Measurements from ENCODE around the gene TBC1D14.

TBC1D14 gene

DNA sequence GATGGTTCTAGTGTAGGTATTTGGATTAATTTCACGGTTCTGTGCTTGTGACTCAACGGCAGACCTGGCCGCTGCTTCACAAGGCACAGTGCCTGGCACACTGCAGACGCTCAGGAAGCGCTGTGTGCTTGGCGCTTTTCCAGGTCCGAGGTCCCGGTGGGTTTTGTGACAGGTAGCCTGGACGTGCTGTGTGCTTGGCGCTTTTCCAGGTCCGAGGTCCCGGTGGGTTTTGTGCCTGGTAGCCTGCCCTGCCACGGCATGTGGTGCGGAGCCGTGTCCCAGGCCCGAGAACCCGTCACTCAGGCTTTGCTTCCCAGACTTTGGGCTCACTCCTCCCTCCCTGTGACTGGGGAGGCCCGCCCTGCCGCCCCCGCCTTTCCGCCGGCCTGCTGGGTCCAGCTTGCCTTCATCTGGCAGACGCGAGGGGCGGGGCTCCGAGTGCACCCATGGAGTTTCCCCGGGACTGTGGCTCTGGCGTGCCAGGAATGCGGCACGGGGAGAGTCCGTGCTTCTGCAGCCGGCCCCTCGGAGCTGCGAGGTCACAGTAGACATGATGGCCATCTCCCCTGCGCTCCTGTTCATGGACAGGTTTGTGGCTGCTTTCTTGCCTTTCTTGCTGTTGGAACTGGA is 44.2 kb downstream of the TBC1D14 start:
- no peak for DNase-seq (ENCODE audit: low read depth)

DNA sequence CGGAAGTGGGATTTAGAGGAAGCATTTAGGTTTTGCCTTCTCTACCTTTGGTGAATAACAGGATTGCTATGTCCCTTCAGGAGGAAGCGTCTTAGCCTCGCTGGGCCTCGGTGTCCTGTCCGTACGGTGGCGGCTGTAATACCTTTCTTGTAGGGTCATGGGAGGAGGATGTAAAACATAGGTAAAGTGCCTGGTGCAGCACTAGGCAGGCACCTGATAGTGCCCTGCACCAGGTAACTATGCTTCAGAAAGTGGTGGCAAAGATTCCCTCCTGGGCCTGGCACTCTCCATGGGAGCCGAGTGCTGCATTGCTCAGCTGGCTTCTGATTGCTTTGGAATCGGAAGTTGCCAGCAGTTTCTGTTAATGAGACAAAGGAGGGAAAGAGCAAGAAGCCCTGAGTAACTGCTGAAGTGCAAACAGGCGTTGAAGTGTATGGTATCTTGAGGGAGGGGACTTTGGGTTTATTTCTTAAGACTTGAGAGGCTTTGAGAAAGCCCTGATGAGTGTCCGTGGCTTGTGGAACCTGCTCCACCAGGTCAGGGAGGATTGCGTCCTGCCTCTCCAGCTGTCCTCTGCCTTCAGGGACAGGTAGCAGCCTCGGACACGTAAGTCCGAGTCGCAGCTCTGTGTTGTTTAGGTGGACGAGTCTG is 45.8 kb downstream of the TBC1D14 start:
- DNase-seq (ENCODE audit: low read depth): no peak

DNA sequence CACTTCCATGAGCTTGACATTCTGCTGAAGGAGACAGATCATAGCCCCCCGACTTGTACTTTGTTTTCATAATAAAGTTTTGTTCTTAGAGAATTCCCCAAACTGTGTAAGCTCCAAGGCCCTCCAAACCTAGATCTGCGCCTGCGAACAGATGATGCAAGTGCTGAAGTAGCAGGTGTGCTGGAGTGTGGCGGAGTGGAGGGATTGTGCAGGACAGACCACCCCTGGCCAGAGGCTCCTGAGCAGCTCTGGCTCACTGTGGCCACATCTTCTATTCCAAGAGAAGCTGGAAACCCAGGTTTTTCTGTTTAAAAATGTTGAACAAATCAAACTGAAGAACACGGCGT is 46.4 kb downstream of the TBC1D14 start:
- DNase-seq (ENCODE audit: low read depth): no peak

DNA sequence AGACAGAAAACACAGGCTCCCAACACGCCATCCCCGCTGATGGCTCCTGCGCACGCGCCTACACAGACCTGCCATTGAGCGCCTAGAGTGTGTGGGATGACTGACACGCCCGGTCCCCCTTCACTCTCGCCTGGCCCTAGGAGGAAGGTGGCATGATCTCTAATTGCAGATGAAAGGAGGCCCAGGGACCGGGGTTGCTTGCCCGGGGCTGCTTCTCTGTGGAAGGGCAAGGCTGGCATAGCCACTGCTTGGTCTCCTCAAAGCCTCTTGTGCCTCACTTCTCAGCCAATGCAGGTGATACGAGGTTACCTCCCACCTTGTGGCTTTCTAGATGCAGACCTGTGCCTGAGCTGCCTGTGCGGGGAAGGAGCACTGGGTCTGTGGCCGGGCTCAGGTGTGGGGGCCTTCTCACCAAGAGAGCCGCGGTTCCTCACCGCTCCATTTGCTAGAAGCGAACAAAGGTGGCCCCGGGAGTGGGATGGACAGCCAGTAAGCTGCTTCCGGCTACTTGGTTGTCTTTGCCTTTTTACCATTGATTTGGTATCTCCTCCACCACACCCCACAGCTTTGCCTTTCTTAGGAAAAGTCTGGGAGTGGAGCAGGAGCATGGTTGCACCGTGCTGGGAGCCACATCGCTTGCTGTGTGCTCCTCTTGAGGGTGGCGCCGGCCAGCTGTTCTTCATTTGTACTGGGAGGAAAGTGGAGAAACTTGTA is 47.0 kb downstream of the TBC1D14 start:
- DNase-seq (ENCODE audit: low read depth): no peak

DNA sequence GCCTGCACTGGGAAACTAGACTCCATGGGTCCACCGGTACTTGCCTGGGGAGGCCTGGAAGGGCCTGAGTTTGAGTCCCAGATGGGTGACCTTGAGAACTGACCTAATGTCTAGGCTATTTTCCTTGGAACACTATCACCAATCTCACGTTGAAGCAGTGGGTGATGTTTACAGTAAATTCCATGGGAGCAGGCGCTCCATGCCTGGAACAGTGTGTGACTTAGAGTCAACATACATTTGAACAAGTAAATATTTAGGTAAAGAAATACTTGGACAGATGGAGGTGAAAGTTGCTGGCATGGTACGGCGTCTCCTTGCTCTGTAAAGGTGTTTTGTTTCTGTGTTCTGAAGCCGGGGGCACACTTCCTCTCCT is 47.5 kb downstream of the TBC1D14 start:
- DNase-seq (ENCODE audit: low read depth): no peak

DNA sequence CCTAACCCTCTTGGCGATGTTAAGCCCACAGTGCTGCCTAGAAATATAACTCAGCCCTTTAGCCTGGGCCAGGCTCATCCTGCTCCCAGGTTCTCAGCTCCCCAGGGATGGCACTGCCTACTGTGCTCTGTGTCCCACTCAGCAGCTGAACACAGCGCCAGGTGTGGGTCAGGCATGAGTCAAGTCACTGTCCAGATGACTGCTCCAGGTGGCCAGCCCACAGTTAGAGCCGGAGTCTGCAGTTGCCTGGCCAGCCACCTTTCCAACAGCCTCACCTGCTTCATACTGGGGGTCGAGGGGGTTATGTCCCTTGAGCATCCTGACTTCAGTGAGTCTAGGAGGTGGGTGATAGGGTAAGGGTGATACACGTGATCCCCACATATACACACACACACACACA is 48.4 kb downstream of the TBC1D14 start:
- no peak for DNase-seq (ENCODE audit: low read depth)

DNA sequence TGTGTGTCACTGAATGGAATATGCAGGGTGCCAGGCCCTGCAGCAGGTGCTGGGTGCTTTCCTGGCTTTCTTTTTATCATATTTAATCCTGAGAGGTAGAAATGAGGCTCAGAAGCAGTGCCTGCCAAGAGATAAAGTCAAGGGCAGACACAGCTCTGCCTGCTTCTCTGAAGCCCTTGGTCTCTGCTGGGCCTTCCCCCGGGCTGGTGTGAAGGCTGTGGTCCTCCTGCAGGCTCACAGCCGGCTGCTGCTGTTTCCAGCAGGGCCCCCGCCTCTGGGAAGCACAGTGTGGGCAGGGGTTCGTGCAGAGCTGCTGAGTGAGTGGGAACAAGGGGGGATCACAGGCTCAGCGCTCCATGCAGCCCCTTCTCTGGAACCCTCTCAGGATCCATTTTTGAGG is 49.6 kb downstream of the TBC1D14 start:
- DNase-seq (ENCODE audit: low read depth): no peak

DNA sequence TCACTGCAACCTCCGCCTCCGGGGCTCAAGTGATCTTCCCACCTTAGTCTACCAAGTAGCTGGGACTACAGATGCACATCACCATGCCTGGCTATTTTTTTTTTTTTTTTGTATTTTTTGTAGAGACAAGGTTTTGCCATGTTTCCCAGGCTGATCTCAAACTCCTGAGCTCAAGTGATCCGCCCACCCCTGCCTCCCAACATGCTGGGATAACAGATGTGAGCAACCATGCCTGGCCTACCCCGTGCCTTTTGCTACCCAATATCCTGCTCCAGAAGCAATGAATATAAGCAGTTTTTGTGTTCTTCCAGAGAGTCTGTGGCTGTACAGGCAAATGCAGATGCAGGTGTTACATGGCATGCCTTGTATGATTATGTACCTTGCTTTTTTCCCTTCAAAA is 50.5 kb downstream of the TBC1D14 start:
- DNase-seq (ENCODE audit: low read depth): no peak

DNA sequence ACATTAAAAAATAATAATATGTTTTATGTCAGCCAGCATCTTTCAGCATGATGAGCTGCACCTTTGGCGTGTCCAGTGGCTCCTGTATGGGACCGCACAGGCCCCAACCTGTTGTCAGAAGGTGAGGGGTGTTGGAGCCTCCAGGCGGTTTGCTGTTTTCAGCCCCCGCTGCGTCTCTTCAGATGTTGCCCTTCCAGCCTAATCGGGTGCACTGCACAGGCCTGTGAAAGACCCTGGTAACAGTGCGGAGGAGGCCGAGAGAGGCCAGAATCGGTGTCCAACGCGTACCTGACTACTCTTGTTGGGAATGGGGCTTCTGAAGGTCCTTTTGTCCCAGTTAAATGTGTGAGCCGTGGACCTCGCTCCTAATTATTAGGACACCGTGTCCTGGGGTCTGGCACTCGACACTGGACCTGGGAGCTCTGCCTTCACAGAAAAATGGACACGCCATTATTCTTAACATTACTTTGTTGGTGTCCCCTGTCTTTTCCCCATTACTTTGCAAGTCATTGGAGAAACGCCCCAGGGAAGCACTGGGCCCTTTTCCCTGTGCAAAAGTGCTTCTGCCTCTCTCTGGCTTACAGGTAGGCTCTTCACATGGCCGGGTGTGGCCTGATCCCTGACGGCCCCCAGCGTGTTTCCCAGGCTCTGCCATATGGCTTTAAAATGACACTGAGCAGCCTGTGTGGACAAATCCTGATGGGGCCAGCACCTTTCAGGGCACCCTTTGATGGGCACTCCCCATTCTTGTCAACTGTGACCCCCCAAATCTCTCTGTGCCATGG is 51.2 kb downstream of the TBC1D14 start:
- DNase-seq (ENCODE audit: low read depth): no peak

DNA sequence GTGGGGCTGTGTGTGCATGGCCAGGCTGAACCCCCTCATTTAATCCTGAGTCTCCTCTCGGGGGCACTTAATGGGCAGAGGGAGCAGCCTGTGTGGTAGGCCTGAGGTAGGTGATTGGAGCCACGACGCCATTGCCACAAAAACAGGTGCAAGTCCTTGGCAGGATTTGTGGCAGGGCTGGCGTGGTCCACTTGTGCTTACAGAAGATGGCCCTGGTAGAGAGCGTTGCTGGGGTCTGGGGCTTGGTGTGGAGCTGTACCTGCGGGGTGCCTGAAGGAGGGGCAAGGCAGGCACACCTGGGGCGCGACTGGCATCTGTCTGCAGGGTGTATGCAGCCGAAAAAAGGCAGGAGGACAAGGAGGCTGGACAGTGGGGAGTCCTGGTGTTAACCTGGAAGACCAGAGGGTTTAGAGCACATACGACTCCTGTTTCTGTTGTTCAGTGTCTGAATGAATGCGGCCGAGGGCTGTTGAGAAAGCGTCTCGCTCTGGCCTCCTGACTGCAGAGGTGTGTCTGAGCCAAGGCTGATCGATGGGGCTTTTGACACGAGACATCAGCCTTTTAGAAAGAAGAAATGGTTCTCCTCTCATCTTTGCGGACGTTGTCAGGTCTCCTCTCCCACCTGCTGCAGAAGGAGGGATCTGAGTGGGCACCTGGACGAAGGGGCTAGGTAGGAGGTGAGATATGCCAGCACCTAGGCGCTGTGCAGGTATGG is 52.0 kb downstream of the TBC1D14 start:
- no peak for DNase-seq (ENCODE audit: low read depth)

DNA sequence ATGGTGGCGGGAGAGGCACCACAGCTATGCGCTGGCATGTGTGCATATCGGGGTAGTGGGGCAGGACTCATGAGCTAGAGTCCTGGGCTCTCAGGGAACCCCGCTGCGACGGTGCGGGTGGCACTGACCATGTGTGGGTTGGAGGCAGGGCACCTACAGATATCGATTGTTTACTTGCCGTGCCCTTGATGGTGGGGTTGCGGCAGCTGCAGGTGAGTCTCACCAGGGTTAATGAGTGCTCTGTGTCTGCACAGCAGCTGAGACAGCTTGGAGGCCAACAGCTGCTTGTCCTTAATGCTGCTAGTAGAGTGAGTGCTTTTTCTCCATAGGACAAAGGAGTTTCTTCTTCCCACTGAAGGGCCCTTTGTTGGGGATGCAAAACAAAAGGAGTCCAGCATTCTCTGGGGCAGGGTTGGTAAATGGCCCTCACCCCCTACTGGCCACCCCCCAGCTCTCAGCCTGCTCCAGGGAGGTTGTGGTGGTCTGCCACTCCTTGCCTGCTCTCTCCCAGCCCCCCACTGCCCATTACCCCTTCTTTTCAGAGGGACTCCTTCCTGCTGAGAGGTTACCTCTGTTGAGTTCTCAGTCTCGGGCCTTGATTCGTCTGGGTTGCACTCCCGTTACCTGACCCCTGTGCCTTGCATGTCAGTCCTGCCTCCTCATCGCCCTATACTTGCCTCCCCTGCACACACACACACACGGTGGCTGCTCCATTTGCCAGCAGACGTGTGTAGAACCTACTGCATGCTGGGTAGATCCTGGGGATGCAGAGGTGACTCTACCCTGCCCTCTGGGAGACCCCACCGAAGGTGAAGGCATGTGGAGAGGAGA is 52.8 kb downstream of the TBC1D14 start:
- DNase-seq (ENCODE audit: low read depth): no peak

DNA sequence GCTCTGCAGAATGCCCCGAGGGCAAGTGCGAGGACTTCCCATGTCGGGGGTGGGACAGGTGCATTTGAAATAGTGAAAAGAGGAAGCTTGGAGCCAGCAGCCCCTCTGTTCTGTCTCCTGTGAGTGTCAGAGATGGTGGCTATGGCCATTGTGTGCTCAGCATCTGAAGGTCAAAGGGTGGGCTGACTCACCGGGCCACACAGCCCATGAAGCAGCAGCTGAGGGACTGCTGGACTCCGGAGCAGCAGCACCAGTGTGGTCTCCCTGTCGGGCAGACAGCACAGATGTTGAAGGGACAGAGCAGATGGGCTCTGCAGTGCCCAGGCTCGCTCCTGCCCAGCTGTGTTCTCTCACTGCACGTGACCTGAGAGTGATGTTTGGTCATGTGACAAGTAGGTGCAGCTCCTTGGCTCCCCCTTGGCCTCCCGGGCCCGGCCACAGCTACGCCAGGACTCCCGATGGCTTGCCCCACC is 53.5 kb downstream of the TBC1D14 start:
- no peak for DNase-seq (ENCODE audit: low read depth)

DNA sequence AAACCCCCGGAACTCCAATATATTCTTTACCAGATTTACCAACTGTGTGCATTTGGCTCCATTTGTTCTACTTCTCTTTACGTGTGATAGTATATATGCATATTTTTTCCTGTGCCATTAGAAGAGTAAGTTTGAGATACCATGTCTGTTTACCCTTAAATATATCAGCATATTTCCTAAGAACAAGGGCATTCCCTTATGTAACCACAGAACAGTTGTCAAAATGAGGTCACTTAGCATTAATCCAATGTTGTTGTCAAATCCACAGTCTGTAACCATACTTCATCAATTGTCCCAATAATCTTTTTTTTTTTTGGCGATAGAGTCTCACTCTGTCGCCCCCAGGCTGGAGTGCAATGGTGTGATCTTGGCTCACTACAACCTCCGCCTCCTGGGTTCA is 55.2 kb downstream of the TBC1D14 start:
- no peak for DNase-seq (ENCODE audit: low read depth)

DNA sequence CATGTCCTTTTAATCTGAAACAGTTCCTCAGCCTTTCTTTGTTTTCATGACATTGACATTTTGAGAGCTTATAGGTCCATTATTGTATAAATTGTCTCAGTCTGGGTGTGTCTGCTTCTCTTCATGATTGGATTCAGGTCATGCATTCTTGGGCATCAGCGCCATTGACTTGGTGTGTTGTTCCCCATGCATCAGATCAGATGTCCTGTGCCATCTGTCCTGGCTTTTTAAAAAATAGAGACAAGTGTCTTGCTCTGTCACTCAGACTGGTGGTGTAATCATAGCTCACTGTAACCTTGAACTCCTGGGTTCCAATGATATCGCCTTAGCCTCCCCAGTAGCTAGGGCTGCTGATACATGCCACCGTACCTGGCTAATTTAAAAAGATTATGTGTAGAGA is 55.7 kb downstream of the TBC1D14 start:
- no peak for DNase-seq (ENCODE audit: low read depth)

DNA sequence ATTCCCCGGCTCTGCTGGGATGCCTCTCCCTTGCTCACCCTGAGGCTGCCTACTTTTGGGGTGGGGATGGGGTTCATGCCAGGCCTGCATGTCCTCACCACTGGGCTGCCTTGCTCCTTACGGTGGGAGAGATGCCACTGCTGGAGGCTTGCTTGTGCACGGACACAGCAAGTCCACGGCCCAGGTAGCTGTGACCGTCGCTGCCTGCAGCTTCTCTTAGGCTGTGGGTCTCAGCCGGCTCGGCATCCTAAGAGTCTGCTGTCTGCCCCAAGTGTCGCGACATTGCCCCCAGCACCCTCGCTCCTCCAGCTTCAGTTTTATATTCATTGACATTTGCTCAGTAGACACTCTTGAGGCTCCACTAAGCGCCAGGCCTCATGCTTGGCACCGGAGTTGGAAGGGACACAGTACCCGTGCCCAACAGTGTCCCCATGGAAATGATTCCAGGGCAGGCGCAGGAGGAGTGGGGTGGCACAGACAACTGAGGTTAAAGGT is 58.3 kb downstream of the TBC1D14 start:
- DNase-seq (ENCODE audit: low read depth): no peak

DNA sequence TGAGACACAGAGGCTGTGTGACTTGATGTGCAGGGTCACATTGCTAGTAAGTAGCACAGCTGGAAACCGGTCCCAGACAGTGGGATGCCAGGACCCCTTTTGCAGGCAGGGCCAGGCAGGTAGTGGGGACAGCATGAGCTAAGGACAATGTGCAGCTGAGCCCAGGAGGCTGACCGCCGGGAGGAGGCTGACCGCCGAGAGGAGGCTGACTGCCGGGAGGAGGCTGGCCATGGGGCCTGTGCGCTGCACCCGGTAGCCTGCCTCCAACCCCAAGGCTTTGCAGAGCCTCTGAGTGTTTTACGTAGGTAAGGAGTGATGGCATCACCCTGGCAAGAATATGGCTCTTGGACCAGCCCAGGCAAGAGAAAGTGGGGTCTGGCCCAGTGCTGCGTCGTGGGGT is 58.9 kb downstream of the TBC1D14 start:
- no peak for DNase-seq (ENCODE audit: low read depth)

DNA sequence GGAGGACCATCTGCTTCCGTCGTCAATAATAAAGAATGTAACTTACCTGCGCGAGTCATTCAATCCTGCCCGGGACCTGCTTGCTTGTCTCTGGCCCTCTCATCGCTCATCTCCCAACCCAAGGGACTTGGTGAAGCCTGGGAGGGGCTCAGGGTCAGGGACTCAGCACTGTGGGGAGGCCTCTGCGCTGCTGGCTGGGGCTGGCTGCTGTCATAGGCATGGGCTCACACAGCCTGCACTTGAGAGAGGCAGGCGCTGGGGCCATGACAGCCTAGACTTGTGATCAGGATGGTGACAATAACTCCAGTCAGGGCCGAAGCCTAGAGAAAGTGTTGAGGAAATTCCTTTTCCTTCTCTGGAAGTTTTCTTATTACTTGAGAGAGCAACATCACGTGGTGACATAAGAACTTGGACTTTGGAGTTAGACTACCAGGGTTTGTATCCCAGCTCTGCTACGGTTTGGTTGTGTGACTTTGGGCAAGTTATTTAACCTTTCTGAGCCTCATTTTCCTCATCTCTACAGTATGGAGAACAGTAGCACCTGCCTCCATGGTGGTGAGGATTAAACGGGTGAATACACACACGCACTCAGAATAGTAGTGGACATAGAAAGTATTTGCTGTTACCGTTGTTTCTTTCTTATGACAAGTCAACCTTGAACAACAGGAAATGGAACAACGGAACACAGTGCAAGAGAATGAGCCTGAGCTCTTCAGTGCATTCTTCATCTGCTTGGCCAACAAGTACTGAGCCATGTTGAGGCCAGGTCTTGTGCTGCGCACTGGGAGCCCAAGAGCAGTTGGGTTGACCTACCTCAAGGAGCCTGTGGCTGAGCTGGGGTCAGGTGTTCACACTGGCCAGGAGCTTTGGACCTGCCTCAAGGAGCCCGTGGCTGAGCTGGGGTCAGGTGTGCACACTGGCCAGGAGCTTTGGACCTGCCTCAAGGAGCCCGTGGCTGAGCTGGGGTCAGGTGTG is 60.5 kb downstream of the TBC1D14 start:
- DNase-seq (ENCODE audit: low read depth): no peak

DNA sequence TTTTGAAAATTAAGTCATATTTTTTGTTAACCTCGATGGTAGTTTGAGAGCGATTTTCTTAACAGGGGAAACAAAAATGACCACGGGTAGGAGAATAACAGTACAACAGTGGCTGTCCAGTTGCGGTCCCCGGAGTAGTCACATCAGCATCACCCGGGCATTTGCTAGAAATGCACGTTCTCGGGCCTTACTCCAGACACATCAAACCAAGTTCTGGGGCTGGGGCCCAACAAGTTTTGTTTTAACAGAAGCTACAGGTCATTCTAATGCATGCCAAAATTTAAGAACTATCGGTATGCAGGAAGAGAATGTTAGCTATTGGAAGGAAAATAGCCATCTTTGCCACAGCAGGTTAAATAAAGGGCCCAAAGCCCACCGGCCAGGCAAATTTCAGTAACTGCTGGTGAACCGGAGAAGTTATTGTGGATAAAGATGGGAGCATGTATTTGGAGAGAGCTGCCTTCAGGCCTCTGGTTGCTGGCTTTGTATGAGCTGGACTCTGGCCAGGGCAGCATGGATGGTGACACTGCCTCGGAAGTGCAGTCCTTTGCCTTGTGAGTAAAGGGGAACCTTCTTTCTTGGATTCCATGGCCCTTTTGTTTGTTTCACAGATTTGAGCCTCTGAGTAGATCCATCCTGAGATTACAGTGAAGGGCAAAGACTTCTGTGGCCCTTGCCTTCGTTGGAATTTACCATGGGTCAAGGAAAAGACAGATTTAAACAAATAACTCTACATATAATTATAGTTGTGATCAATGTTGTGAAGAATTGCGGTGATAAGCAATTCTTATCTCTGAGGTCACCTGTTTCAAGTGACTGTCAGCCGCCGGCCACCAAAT is 62.1 kb downstream of the TBC1D14 start:
- no peak for DNase-seq (ENCODE audit: low read depth)

DNA sequence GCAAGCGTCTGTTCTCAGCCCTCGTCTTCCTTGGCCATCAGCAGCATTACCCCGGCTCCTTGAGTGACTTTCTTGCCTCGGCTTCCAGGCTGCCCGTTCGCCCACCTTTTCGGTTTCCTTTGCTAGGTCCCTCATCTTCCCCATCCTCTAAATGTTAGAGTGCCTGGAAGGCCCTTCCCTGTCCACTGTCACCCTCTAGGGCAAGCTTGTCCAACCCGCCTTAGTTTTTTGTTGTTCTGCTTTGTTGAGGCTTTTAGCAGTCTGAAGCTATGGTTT is 62.7 kb downstream of the TBC1D14 start:
- no peak for DNase-seq (ENCODE audit: low read depth)

Measured in stimulated activated CD8-positive, alpha-beta memory T cell treated with anti-CD3 and anti-CD28 coated beads, Interleukin-12 subunit alpha, Interleukin-12 subunit beta, amount 100 ng/mL, for 1 hour (primary cell).